ENCODE data around the gene RYK.
A peak's percentile ranks its signal among the peaks of the same experiment; 100 is the strongest.

The RYK gene

GRCh38 chr3:134250717-134251220, at the start of gene RYK:
Gene RYK (minus strand): TSS chr3:134250859. CDS start chr3:134250654, 205 bp downstream.
- Mint-ChIP-seq H3K4me1 (peaks cover 55% of the 10 kb centered on the region), H3K27ac (peak within 1 kb of the TSS; percentile 95), H3K27me3 (ENCODE audit: low read depth, poor library complexity) (no peaks in the 10 kb centered on the region), H3K36me3 (ENCODE audit: low read depth) (peaks cover 30% of the 10 kb centered on the region), H3K9me3 (peaks cover 18% of the 10 kb centered on the region), H3K4me3 (peak within 1 kb of the TSS; percentile 95)
- DNase-seq = peak; percentile 84
- no peak for TF ChIP-seq CTCF (IDR thresholded peaks at IDR 0.05)

GRCh38 chr3:134299888-134300206, 49.2 kb upstream of the RYK start:
- no peak for DNase-seq
- Mint-ChIP-seq H3K27me3 (ENCODE audit: low read depth, poor library complexity) (no peaks in the 10 kb centered on the region), H3K27ac (no peak overlapping the region), H3K36me3 (ENCODE audit: low read depth) (no peaks in the 10 kb centered on the region), H3K4me1 (peaks cover 5% of the 10 kb centered on the region), H3K9me3 (no peaks in the 10 kb centered on the region), H3K4me3 (no peak overlapping the region)
- no peak for TF ChIP-seq CTCF (IDR thresholded peaks at IDR 0.05)

- Mint-ChIP-seq H3K4me1 (peaks cover 5% of the 10 kb centered on the region), H3K27me3 (ENCODE audit: low read depth, poor library complexity) (no peaks in the 10 kb centered on the region), H3K27ac (no peak overlapping the region), H3K36me3 (ENCODE audit: low read depth) (no peaks in the 10 kb centered on the region), H3K4me3 (no peak overlapping the region), H3K9me3 (no peaks in the 10 kb centered on the region)
- TF ChIP-seq CTCF (IDR thresholded peaks at IDR 0.05) = no peak
- no peak for DNase-seq
These were observed 48.7 kb upstream of the RYK start for GRCh38 chr3:134299185-134299887.

GRCh38 chr3:134298249-134298648, 47.6 kb upstream of the RYK start:
- Mint-ChIP-seq H3K36me3 (ENCODE audit: low read depth) (no peaks in the 10 kb centered on the region), H3K4me3 (no peak overlapping the region), H3K27me3 (ENCODE audit: low read depth, poor library complexity) (no peaks in the 10 kb centered on the region), H3K4me1 (peaks cover 5% of the 10 kb centered on the region), H3K27ac (no peak overlapping the region), H3K9me3 (no peaks in the 10 kb centered on the region)
- DNase-seq = no peak
- no peak for TF ChIP-seq CTCF (IDR thresholded peaks at IDR 0.05)

- Mint-ChIP-seq H3K4me3 (no peak overlapping the region), H3K9me3 (no peaks in the 10 kb centered on the region), H3K36me3 (ENCODE audit: low read depth) (no peaks in the 10 kb centered on the region), H3K4me1 (peaks cover 5% of the 10 kb centered on the region), H3K27me3 (ENCODE audit: low read depth, poor library complexity) (no peaks in the 10 kb centered on the region), H3K27ac (no peak overlapping the region)
- TF ChIP-seq CTCF (IDR thresholded peaks at IDR 0.05) = no peak
- no peak for DNase-seq
These were observed 46.0 kb upstream of the RYK start for GRCh38 chr3:134296616-134297015.

- TF ChIP-seq CTCF (IDR thresholded peaks at IDR 0.05) = no peak
- Mint-ChIP-seq H3K4me1 (peaks cover 12% of the 10 kb centered on the region), H3K4me3 (no peak overlapping the region), H3K9me3 (no peaks in the 10 kb centered on the region), H3K36me3 (ENCODE audit: low read depth) (no peaks in the 10 kb centered on the region), H3K27me3 (ENCODE audit: low read depth, poor library complexity) (no peaks in the 10 kb centered on the region), H3K27ac (no peak overlapping the region)
- DNase-seq = no peak
These were observed 45.3 kb upstream of the RYK start for GRCh38 chr3:134295930-134296329.
